Measurements from ENCODE around the gene GPC5. TPM values are rescaled to one million over a fixed set of nuclear protein-coding genes. Genes with fewer than 3 reads are reported as not detected.

Gene GPC5
- total RNA-seq, 2 donors from 2014 or later, result 0.83 to 1.3 TPM

DNA sequence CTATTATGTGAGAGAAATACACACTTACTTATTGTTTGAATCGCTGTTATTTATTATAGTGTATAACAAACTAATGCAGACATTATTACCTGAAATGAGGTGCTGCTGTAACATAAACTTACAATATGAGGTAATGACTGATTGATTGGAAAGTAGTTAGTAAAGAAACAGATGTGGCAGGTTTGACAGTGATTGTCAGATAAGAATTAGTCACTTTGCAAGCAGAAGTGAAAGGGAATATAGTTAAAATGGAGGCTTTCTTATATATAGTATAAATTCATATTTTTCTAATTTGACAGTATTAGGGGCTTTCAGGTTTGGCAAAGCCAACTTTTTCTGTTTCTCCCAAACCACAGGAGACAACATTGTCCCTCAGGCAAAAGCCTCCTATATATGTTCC lies 30.3 kb upstream of the GPC5 start:
- TF ChIP-seq, protein P1, sequence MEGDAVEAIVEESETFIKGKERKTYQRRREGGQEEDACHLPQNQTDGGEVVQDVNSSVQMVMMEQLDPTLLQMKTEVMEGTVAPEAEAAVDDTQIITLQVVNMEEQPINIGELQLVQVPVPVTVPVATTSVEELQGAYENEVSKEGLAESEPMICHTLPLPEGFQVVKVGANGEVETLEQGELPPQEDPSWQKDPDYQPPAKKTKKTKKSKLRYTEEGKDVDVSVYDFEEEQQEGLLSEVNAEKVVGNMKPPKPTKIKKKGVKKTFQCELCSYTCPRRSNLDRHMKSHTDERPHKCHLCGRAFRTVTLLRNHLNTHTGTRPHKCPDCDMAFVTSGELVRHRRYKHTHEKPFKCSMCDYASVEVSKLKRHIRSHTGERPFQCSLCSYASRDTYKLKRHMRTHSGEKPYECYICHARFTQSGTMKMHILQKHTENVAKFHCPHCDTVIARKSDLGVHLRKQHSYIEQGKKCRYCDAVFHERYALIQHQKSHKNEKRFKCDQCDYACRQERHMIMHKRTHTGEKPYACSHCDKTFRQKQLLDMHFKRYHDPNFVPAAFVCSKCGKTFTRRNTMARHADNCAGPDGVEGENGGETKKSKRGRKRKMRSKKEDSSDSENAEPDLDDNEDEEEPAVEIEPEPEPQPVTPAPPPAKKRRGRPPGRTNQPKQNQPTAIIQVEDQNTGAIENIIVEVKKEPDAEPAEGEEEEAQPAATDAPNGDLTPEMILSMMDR (IDR thresholded peaks at IDR 0.05), result no peak
- DNase-seq (ENCODE audit: low spot score), result no peak
- no peaks in the 10 kb centered on the region for H3K4me1 ChIP-seq
- H3K27me3 ChIP-seq, result no peaks in the 10 kb centered on the region
- H3K36me3 ChIP-seq, result no peaks in the 10 kb centered on the region
- H3K27ac ChIP-seq, result no peak overlapping the region
- no peak overlapping the region for H3K4me3 ChIP-seq
- no peaks in the 10 kb centered on the region for H3K9me3 ChIP-seq

DNA sequence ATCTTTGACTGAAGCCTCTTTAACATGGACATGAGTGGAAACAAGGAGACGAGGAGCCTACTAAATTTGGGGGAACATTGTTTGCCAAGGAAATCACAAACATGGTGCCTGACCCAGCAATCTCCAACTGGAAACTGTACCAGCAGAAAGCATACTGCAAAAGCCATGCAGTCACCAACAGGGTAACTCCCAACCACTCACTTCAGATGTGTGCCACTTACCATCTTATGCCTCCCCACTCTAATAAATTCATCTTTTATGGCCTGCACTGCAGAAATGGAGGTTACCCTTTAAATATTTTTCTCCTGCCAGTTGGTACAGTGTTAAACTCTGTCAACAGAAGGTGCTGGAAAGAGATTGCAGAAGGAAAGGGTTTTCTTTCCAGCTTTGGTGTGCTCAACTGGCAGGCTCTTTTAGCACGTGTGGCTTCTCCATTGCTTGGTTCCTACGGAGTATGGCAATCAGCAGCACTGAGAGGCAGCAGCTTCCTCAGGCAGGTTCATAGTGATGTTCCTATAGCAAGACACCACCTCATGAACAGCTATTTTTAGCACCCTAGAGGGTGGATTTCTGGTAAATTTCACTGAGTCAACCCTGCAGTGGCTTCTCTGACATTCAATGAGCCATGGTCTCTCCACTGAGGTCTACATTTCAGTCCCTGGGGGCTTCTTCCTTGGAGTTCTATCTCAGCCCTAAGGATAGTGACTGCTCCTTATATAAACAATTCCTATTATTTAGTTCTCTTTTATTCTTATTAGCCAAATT lies 29.6 kb upstream of the GPC5 start:
- Histone ChIP-seq H3K4me3 (no peak overlapping the region), H3K27ac (no peak overlapping the region), H3K9me3 (no peaks in the 10 kb centered on the region), H3K27me3 (no peaks in the 10 kb centered on the region), H3K36me3 (no peaks in the 10 kb centered on the region), H3K4me1 (no peaks in the 10 kb centered on the region)
- TF ChIP-seq, protein P1 (IDR thresholded peaks at IDR 0.05), result no peak
- no peak for DNase-seq (ENCODE audit: low spot score)

GRCh38 chr13:91369441-91369831 lies 29.0 kb upstream of the GPC5 start:
- TF ChIP-seq, protein P1 (IDR thresholded peaks at IDR 0.05), result no peak
- Histone ChIP-seq H3K4me3 (no peak overlapping the region), H3K27me3 (no peaks in the 10 kb centered on the region), H3K9me3 (no peaks in the 10 kb centered on the region), H3K27ac (no peak overlapping the region), H3K36me3 (no peaks in the 10 kb centered on the region), H3K4me1 (no peaks in the 10 kb centered on the region)
- no peak for DNase-seq (ENCODE audit: low spot score)

DNA sequence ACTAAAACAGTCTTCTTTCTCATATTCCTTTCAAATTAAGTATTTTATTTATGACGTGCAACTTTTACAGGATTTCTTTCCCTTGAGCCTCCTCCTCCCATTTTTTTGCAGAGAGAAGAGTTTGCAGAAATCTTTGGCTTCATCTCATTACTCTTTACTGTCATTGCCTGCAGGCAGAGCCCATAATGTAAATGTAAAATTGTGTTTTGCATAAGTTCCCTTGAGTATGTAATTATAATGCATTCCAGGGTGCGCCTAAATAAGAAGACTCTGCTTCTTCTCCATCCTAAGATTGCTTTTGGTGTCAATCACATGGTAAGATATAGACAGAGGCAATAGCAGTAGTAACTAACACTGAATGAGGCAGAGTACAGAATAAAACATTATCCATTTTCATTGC lies 27.9 kb upstream of the GPC5 start:
- no peak for DNase-seq (ENCODE audit: low spot score)
- H3K27ac ChIP-seq, result no peak overlapping the region
- H3K27me3 ChIP-seq, result no peaks in the 10 kb centered on the region
- no peaks in the 10 kb centered on the region for H3K9me3 ChIP-seq
- TF ChIP-seq, protein P1 (IDR thresholded peaks at IDR 0.05), result no peak
- H3K36me3 ChIP-seq, result no peaks in the 10 kb centered on the region
- no peaks in the 10 kb centered on the region for H3K4me1 ChIP-seq
- H3K4me3 ChIP-seq, result no peak overlapping the region

- Histone ChIP-seq H3K27me3 (no peaks in the 10 kb centered on the region), H3K9me3 (no peaks in the 10 kb centered on the region), H3K4me3 (no peak overlapping the region), H3K36me3 (no peaks in the 10 kb centered on the region), H3K4me1 (no peaks in the 10 kb centered on the region), H3K27ac (no peak overlapping the region)
- TF ChIP-seq, protein P1 (IDR thresholded peaks at IDR 0.05), result no peak
- no peak for DNase-seq (ENCODE audit: low spot score)
Measured at GRCh38 chr13:91372911-91373310, 25.5 kb upstream of the GPC5 start.

All from right atrium auricular region (tissue), 2 donors.